ENCODE measurements around the gene BBLN.
"Not testable (repeated sequence)": the region's sequence is repeated elsewhere in the genome, so short reads cannot be mapped to it uniquely, and the experiment has no call there.

BBLN gene

DNA sequence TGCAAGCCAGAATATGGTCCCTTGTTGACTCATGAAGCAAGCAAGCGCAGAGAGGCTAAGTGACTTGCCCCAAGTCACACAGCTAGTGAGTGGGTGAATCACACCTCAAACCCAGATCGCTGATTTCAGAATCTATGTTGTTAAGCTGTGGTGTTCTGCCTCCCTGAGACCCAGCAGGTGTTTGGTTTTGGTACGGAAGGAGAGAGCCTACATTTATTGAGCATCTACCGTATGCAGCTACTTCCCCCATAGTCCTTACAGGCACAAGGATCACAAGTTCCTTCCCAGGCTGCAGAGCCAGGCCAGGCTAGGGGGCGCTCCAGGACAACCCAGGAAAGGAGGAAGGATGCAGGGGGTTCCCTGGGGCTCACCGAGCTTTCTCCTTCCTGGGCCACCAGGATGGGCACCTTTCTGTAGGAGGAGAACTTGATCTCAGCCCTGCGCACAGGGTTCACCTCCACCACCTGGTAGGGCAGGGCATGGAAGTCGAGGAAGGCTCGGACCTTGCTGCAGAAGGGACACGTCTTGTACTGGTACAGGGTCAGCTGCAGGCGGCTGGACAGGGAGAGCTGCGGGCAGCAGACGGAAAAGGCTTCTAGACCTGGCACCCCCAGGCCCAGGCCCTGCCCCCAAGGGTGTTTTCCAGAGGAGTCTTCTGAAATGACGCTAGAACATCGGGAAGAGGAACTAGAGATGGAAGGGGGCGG, 35.0 kb upstream of the BBLN start:
- DNase-seq = peak; percentile 20 to 52

GRCh38 chr9:128125580-128126354, 34.3 kb upstream of the BBLN start:
- DNase-seq = no peak

DNA sequence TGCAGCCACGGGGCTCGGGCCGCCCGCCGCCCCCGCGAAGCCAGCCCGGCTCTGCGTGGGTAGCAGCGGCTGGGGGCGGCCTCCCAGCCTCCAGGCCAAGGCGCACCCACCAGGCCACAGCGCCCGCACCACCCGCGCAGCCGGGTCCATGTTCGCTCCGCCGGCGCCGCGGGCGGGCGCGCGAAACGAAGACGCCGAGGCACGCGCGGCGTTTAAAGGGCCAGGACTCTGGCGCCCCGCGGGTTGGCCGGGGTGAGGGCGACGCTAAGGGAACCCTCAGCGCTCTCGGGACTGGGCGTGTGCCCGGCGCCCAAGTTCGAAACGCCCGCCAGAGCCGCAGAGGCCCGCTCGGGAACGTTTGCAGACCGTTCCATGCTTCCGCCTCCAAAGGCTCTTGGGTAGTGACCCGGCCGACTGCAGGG, 32.5 kb upstream of the BBLN start, which contains the start of gene PTGES2:
Gene PTGES2, minus strand, starts transcription at position 162 of the 422 bp plus-strand sequence. Its CDS starts 12 bp downstream, at position 150.
- peak; percentile 68 to 84 for DNase-seq

DNA sequence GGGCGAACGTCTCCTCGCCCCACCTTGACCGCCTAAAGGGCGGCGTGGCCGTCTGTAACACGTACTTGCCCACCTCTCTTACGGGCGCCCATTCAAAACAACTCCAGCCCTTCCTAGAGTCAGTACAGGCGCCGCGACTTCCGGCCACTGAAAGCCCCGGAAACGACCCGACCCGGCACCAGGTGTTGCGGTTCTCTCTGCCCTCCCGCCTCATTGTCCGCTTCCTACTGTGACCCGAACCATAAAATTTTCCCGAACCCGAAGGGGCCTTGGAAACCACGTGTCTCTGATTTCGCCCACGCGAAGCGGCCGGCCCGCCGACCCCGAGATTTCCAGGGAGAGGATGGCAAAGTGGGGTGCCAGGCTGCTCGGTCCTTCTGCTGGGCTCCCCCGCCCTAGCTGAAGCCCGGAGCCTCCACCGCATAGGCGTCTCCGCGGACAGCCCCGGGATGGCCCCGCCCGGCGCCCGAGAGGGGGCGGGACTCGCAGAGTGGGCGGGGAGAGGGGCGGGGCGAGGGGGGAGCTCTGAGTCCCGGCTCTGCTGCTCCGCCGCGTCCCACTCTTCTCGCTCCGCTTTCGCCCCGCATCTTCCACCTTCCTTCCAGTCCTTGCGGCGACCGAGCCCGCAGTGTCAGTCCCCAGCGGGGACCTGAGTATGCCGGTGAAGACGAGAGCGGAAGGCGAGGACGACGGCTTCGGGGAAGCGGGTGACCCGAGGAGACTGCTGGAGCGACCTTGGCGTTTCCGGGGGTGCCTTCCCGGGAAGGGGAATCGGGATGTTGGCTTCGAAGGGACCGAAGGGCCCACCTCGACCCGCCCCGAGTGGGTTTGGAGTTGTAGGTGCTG, 31.9 kb upstream of the BBLN start:
- DNase-seq = peak; percentile 88 to 91

- no peak for DNase-seq
These were observed 31.1 kb upstream of the BBLN start for GRCh38 chr9:128128836-128129590.

DNA sequence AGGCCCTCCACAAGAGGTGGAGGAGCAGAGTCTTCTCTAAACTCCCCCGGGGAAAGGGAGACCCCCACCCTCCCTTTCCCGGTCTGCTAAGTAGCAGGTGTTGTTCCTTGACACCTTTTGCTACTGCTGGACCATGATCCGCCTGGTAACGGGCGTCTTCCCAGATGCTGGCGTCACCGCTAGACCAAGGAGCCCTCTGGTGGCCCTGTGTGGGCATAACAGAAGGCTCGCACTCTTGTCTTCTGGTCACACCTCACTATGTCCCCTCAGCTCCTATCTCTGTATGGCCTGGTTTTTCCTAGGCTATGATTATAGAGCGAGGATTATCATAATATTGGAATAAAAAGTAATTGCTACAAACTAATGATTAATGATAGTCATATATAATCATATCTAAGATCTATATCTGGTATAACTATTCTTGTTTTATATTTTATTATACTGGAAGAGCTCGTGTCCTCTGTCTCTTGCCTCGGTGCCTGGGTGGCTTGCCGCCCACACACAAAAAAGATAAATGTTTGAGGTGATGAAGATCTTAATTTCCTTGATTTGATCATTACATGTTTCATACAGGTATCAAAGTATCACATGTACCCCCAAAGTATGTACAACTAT, 30.0 kb upstream of the BBLN start:
- not testable (repeated sequence) for DNase-seq

DNA sequence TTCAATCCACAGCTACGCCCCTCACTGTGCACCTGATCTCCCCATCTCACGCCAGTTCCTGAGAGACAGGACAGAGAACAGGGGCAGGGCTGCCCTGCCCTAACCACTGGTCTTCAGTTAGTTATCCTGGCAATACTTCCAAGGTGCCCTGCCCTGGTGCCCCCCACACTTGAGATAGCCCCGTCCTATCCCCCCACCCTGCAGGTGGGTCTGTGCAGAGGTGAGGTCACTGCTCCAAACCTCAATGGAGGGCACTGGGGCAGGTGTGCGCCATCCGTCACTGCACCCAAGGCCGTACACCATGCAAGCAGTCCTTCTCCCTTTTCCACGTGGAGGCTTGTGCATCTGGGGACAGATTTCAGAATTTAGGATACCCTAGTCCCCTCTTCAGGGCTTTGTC, 29.4 kb upstream of the BBLN start:
- DNase-seq = not testable (repeated sequence)

DNA sequence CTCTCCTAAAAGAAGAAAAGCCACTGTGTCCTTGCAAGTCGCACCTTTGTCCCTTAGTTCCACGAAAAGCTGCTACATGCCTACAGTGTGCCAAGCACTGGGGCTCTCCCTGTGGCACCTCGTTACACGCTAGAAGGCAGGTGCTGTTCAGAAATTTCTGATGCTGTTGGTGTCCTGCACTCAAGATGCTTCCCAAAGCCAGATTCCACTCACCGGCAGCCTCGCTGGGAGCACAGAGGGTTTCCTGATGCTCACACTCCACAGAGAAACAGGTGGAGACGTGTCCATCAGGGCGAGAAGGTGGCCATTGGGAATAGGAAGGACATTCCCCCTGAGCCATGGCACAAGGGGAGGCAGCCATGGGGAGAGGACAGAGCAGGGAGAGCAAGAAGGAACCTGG, 28.7 kb upstream of the BBLN start:
- DNase-seq = not testable (repeated sequence)

DNA sequence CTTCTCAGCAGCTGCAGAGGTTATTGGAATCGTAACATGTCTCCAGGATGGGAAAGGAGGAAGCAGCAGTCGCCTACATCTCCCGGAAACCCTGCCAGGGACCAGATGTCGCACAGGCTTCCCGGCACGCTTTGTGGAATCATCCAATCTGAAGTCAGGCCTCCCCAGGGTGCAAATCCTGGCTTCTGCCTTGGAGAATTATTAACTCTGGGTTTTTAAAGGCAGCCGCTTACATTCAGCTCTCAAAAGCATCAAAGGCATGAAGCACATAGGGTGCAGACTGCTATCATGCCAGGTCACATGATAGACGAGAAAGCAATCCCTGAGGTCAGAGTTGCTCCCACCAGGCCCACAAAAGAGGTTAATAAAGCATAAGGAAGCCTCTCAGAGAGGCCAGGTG, 27.9 kb upstream of the BBLN start:
- peak in 1 of 2 experiments; percentile 24 for DNase-seq

- not testable (repeated sequence) for DNase-seq
These were observed 24.5 kb upstream of the BBLN start for GRCh38 chr9:128135561-128135960.

DNA sequence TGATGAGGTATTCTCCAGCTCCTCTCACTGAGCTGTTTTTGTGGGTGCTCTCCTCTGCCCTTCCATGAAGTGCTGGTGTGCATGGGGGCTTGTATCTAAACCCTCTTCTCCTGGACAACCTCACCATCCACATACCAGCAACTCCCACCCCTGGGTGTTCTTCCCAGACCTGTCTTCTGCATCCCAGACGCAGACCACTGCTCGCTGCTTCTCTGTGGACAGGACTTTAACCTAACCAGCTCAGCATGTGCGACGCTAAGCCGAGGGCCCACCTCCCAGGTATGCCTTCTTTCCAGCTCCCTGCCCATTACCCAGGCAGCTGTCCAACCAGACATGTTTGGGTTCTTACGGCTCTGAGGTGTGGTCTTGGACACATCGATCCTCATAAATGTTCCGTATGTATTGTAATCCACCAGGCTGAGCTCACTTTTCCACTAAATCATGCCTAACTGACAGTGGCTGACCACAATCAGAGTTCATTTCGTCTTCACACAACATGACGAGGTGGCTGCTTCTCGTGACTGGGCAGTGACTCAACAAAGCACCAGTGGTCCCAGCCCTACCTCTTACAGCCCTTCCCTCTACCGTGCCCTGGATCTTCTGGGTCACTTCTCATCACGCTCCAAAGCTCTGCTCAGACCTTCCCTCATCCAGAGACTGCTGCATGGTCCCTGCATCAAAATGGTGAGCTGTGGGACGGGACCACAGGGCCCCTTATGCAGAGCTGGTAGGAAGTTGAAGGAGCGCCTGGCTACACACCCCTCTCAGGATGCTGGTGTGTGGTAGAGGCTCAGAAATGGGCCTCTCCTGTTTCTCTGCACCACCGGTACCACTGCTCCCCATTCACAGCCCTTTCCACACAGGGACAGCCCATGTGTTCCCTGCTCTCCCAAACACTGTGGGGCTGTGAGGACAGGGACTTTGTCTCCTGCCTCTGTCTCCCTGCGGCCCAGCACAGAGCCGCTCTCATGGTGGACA, 23.0 kb upstream of the BBLN start:
- no peak for DNase-seq

GRCh38 chr9:128138001-128138400, 22.1 kb upstream of the BBLN start:
- no peak for DNase-seq

GRCh38 chr9:128139621-128140020, 20.4 kb upstream of the BBLN start:
- DNase-seq = no peak

- DNase-seq = no peak
These were observed 18.5 kb upstream of the BBLN start for GRCh38 chr9:128141604-128142003.

DNA sequence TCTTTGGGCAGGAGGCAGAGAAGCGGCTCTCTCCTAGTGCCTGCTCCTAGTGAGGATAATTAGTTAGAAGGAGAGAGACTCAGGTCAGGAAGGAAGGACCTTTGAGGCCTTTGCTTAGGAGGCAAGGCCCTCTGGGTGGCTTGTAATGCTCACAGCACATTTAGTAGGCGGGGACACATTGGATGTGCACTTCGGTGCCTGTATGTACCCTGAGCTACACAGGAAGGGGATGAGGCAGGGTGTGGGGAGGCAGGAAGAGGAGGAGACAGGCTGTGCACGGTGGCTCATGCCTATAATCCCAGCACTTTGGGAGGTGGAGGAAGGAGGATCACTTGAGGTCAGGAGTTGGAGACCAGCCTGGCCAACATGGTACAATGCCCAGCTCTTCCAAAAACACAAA, 18.0 kb upstream of the BBLN start:
- DNase-seq = no peak

GRCh38 chr9:128142596-128142995, 17.5 kb upstream of the BBLN start:
- DNase-seq = no peak

DNA sequence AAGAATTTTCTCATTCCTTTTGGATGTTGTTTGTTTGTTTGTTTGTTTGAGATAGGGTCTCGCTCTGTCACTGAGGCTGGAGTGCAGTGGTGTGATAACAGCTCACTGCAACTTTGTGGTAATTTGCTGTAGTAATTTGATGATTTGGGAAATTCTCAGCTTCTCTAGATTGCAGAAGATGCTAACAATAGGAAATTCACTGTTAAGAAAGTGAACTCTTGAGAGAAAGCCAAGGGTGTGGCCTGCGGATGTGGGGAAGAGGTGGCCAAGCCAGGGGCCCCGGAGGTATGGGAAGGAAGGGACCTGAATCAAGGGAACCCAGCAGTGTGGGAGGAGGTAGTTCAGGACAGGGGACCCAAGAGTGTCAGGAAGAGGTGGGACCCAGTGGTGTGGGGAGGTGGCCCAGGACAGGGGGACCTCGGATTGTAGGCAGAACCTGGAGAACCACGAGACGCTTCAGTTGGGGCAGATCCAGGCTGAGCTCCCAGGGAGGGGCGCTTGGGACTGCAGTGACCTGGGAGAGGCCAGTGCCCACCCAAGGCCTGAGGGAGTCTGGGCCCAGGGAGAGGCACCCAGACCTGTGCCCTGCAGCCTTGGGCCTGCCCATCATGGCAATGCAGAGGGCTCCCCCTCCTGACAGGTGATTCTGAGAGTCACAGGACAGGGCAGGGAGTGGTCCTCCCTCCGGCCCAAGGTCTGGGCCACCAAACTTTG, 16.4 kb upstream of the BBLN start:
- no peak for DNase-seq

DNA sequence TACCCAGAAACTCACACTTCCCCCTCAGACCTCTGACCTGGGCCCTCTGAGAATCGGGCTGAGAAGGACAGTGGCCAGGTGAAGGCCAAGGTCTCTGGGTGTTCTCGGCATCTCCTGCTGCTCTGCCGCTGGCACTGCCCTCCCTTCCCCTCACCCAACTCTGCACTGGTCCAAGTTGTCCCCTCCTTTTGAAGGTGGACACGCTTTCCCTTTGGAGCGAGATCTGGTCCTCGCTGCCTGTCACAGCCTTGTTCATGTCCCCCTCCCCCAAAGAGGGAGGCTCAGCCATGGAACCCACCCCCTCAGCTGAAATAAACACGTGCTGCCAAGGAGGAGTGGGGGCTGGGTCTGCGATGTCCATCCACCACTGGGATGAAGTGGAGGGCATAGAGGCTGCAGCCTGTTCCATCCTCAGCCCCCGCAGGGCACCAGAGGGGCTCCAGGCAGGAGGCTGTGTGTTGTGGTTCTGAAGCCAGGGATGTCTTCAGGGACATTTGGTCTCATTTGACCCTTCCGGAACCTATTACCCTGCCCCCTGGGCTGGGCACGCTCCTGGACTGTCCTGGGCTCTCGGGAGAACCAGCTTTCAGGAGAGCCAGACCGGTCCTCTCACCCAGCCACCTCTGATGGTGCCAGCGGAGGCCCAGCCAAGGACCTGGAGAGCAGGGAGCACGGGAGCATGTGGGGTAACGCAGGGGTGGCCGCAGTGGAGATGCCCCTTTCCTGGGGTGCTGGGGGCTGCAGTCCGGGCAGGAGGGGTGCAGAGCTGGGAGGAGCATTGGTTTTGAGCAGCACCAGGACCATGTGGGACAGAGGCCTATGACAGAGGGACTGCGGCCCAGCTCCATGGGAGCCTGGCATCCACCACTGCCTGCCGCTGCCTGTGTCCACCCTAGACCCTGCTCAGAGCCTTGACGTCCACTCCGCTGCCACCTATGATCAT, 15.6 kb upstream of the BBLN start:
- DNase-seq = no peak

DNA sequence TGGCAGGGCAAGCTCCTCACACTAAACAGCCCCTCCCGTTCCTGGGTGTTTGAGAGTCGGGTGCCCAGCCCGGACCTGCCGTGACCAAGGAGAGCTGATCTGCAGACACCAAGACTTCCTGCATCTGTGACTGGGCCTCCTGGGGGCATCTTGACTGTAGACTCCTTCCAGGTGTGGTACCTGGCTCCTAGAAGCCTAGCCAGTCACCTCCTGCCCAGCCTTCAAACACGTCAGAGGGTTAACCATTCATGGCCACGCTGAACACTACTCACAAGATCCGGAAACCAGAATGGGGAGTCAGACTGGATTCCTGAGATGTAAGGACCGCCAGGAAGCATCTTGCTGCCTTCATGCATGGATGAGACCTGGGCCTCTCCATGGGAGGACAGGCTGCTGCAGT, 14.5 kb upstream of the BBLN start:
- no peak for DNase-seq

Measured in NCI-H2081 (cell line).